GM21381 (cell line): ENCODE measurements around the gene SERTAD4.
"Not testable (repeated sequence)": the region's sequence is repeated elsewhere in the genome, so short reads cannot be mapped to it uniquely, and the experiment has no call there.

Source experiments
- ATAC-seq: cut with Tn5 transposase; IDR thresholded peaks from one replicate; pipeline ENCODE4 v1.9.1; 2021; ENCODE audit warnings: mild to moderate bottlenecking, moderate library complexity; ENCODE audit not compliant: unreplicated experiment

Gene SERTAD4

GRCh38 chr1:210232511-210233215 lies at the start of gene SERTAD4:
SERTAD4 (plus strand) TSS chr1:210232796; CDS start chr1:210237961, 5,165 bp downstream.
- ATAC-seq: no peak

GRCh38 chr1:210185063-210185462 lies 47.5 kb upstream of the SERTAD4 start:
- no peak for ATAC-seq

GRCh38 chr1:210187849-210188606 lies 44.6 kb upstream of the SERTAD4 start:
- ATAC-seq: not testable (repeated sequence)

- no peak for ATAC-seq
Measured at GRCh38 chr1:210189426-210189825, 43.2 kb upstream of the SERTAD4 start.

- ATAC-seq: no peak
Measured at GRCh38 chr1:210195635-210196160, 36.9 kb upstream of the SERTAD4 start.

- not testable (repeated sequence) for ATAC-seq
Measured at GRCh38 chr1:210196266-210196665, 36.3 kb upstream of the SERTAD4 start.

- no peak for ATAC-seq
Measured at GRCh38 chr1:210198840-210199239, 33.8 kb upstream of the SERTAD4 start.

- no peak for ATAC-seq
Measured at GRCh38 chr1:210200124-210200736, 32.4 kb upstream of the SERTAD4 start.

- no peak for ATAC-seq
Measured at GRCh38 chr1:210201681-210202080, 30.9 kb upstream of the SERTAD4 start.

GRCh38 chr1:210207597-210208450 lies 24.8 kb upstream of the SERTAD4 start:
- no peak for ATAC-seq

- no peak for ATAC-seq
Measured at GRCh38 chr1:210213335-210213734, 19.3 kb upstream of the SERTAD4 start.

GRCh38 chr1:210214573-210215409 lies 17.8 kb upstream of the SERTAD4 start:
- no peak for ATAC-seq

GRCh38 chr1:210217482-210217881 lies 15.1 kb upstream of the SERTAD4 start:
- ATAC-seq: no peak

GRCh38 chr1:210218047-210218446 lies 14.5 kb upstream of the SERTAD4 start:
- ATAC-seq: no peak

GRCh38 chr1:210222340-210223006 lies 10.1 kb upstream of the SERTAD4 start:
- no peak for ATAC-seq

GRCh38 chr1:210223226-210223904 lies 9.2 kb upstream of the SERTAD4 start:
- ATAC-seq: no peak

- no peak for ATAC-seq
Measured at GRCh38 chr1:210228158-210228557, 4.4 kb upstream of the SERTAD4 start.

- no peak for ATAC-seq
Measured at GRCh38 chr1:210230149-210230695, 2.4 kb upstream of the SERTAD4 start.
